Colonic mucosa (tissue), 4 donors: ENCODE measurements around the gene MED16. TPM values are rescaled to one million over a fixed set of nuclear protein-coding genes. Genes with fewer than 3 reads are reported as not detected.
A peak's percentile ranks its signal among the peaks of the same experiment; 100 is the strongest.

Experiments
- DNase-seq: peaks from one replicate; pipeline ENCODE4 v3.0.0-alpha.2; 2020
- H3K27ac ChIP-seq: fragments of 200-600 bp; one replicate; pipeline ENCODE4 v1.8.0; 2021
- H3K27me3 ChIP-seq: fragments of 200-600 bp; one replicate; pipeline ENCODE4 v1.8.0; 2021
- H3K36me3 ChIP-seq: fragments of 200-600 bp; one replicate; pipeline ENCODE4 v1.8.0; 2021
- H3K4me1 ChIP-seq: fragments of 200-600 bp; one replicate; pipeline ENCODE4 v1.8.0; 2021; ENCODE audit warnings: mild to moderate bottlenecking
- H3K4me3 ChIP-seq: fragments of 200-600 bp; one replicate; pipeline ENCODE4 v1.8.0; 2021
- H3K9ac ChIP-seq, 2 donors: one replicate each; pipeline ENCODE4 v1.7.0; 2013; ENCODE audit warnings: control low read depth in 2 of 2, low read depth in 2 of 2, low read length in 2 of 2
- H3K9me3 ChIP-seq: fragments of 200-600 bp; one replicate; pipeline ENCODE4 v1.8.0; 2021
- intact Hi-C: fragments of 100-400 bp; cut with DNase I; formaldehyde crosslinking; loops from one replicate; pipeline ENCODE4 v1.14.1; 2022
- total RNA-seq, 2 donors: library from RNA; stranded (reverse); fragmentation: NEBNext Ultra II Directional in 1 of 2; extraction: Animal tissue kit (Norgen Biotek cat#: 25700) in 1 of 2; gene quantifications; one replicate each; pipeline ENCODE4 v1.2.1, GENCODE V29; 2021
- TF ChIP-seq, protein P1 (sequence below): fragments of 200-600 bp; IDR thresholded peaks from one replicate; pipeline ENCODE4 v1.8.0; 2022; ENCODE audit warnings: antibody characterized with exemption, mild to moderate bottlenecking
- donor health status: healthy.
- donor health status: DM: no; HTN: no; CAD: no.
- donor health status: DM: no; HTN: no; CAD: no.

Gene MED16
- total RNA-seq, 2 donors from 2014 or later, result 73.3 to 83.2 TPM

DNA sequence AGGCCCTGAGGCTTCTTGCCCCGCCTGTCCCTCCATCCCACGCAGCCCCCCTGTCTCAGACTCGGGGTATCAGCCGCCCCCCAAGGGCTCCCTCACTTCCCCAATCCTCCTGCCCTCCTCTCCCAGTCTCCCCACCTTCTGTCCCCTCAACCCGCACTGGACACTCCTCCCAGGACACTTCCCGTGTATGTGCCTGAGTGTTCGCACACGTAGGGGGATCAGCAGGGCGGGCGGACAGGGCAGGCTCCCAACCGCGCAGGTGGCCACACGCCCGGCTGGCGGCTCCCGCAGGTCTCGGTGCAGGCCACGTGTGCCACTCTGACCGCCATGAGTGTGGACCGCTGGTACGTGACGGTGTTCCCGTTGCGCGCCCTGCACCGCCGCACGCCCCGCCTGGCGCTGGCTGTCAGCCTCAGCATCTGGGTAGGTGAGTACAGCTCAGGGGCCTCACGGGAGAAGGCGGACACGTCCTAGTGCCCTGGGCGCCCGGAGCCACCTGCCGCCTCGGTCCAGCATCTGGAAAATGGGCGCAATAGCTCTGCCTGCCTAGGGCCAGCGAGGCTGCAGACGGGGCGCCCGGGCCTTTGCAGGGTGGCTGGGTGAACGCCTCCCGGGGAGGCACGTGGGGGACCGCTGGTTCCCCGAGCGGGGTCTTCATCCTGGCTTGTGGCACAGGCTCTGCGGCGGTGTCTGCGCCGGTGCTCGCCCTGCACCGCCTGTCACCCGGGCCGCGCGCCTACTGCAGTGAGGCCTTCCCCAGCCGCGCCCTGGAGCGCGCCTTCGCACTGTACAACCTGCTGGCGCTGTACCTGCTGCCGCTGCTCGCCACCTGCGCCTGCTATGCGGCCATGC is 26.4 kb upstream of the MED16 start:
- H3K36me3 ChIP-seq, result no peaks in the 10 kb centered on the region
- peak overlapping the region; percentile 19 for H3K4me3 ChIP-seq
- TF ChIP-seq, protein P1, sequence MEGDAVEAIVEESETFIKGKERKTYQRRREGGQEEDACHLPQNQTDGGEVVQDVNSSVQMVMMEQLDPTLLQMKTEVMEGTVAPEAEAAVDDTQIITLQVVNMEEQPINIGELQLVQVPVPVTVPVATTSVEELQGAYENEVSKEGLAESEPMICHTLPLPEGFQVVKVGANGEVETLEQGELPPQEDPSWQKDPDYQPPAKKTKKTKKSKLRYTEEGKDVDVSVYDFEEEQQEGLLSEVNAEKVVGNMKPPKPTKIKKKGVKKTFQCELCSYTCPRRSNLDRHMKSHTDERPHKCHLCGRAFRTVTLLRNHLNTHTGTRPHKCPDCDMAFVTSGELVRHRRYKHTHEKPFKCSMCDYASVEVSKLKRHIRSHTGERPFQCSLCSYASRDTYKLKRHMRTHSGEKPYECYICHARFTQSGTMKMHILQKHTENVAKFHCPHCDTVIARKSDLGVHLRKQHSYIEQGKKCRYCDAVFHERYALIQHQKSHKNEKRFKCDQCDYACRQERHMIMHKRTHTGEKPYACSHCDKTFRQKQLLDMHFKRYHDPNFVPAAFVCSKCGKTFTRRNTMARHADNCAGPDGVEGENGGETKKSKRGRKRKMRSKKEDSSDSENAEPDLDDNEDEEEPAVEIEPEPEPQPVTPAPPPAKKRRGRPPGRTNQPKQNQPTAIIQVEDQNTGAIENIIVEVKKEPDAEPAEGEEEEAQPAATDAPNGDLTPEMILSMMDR, result no peak
- DNase-seq, result no peak
- intact Hi-C loops, result loop anchor here (2.0 to 5.0 kb wide), 3 partner anchors 52 to 149 kb away; no protein-coding TSS in a partner anchor
- no peaks in the 10 kb centered on the region for H3K9me3 ChIP-seq
- H3K27me3 ChIP-seq, result peaks cover 43% of the 10 kb centered on the region
- H3K9ac ChIP-seq, result peak overlapping the region in 1 of 2 donors; percentile 2
- peaks cover 25% of the 10 kb centered on the region for H3K4me1 ChIP-seq
- H3K27ac ChIP-seq, result no peak overlapping the region

DNA sequence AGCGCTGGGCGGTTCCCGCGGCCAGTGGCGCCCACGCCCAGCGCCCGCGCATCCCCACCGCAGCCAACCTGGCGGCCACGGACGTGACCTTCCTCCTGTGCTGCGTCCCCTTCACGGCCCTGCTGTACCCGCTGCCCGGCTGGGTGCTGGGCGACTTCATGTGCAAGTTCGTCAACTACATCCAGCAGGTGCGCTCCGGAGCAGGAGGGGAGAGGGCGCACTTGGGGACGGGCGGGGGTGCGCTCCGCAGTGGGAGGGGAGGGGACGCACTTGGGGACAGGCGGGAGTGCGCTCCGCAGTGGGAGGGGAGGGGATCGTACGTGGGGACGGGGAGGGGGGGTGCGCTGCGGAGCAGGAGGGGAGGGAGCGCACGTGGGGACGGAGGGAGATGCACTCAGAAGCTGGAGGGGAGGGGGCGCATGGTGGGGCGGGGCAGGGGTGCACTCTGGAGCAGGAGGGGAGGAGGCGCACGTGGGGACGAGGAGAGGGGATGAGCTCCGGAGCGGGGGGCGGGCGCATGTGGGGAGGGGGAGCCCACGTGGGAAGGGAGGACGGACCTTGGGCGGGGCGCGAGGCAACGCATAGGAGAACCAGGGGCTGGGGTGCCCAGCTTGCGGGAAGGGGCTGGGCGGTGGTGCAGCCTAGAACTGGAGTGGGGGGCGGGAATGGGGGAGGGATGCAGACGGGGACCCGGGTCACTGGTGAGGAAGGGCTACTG is 25.7 kb upstream of the MED16 start:
- H3K36me3 ChIP-seq, result no peaks in the 10 kb centered on the region
- H3K4me1 ChIP-seq, result peaks cover 27% of the 10 kb centered on the region
- no peak for DNase-seq
- no peak overlapping the region for H3K27ac ChIP-seq
- H3K9me3 ChIP-seq, result no peaks in the 10 kb centered on the region
- H3K9ac ChIP-seq, result no peak overlapping the region
- intact Hi-C loops, result loop anchor here (5.0 kb wide), 1 partner anchor 51 kb away; no protein-coding TSS in a partner anchor
- TF ChIP-seq, protein P1, result no peak
- no peak overlapping the region for H3K4me3 ChIP-seq
- H3K27me3 ChIP-seq, result peaks cover 43% of the 10 kb centered on the region

DNA sequence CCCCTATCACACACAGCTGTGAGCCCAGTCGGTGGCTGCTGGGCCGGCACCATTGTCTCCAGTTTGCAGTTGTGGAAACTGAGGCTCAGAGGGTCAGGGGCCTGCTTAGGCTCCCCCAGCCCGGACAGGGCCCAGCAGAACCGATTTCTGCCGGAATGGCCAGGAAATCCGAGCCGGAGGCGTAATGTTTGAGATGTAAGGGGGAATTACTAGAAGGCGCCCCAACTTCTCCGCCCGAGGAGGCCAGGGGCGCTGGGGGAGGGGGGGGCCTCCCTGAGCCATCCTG is 25.1 kb upstream of the MED16 start:
- peaks cover 43% of the 10 kb centered on the region for H3K27me3 ChIP-seq
- no peaks in the 10 kb centered on the region for H3K9me3 ChIP-seq
- intact Hi-C loops, result loop anchor here (5.0 kb wide), 1 partner anchor 51 kb away; no protein-coding TSS in a partner anchor
- no peak overlapping the region for H3K27ac ChIP-seq
- no peak overlapping the region for H3K4me3 ChIP-seq
- no peak for DNase-seq
- H3K36me3 ChIP-seq, result no peaks in the 10 kb centered on the region
- TF ChIP-seq, protein P1, result no peak
- H3K4me1 ChIP-seq, result peaks cover 28% of the 10 kb centered on the region
- no peak overlapping the region for H3K9ac ChIP-seq

DNA sequence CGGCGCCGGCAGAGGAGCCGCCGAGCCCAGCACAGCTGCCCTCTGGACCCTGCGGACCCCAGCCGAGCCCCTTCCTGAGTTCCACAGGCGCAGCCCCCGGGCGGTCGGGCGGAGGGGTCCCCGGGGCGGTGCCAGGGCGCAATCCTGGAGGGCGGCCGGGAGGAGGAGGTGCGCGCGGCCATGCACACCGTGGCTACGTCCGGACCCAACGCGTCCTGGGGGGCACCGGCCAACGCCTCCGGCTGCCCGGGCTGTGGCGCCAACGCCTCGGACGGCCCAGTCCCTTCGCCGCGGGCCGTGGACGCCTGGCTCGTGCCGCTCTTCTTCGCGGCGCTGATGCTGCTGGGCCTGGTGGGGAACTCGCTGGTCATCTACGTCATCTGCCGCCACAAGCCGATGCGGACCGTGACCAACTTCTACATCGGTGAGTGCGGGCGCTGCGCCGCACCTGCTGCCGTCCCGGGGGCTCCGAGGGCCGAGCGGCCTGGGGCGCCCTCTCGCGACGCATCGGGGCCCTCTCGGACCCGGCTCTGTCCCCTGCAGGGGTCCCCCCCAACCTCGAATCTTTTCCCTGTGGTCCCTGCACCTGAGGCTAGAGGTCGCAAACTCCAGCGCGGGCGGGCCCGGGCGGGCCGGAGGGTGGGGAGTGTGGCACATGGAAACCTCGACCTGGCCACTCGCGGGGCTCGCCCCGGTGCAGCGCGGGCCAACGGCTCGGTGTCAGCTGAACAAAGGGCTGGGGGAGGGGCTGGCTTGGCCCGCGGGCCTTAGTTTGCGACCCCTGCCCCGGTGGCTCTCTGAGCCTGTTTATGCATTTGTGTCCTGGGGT is 24.6 kb upstream of the MED16 start, which contains the start of gene KISS1R:
Gene KISS1R (plus strand): TSS at position 11 of the 829 bp plus-strand sequence. CDS start 170 bp downstream, at position 181.
- Histone ChIP-seq H3K4me3 (peak within 1 kb of the TSS; percentile 38), H3K36me3 (no peaks in the 10 kb centered on the region), H3K9ac (peak within 1 kb of the TSS in 1 of 2 donors; percentile 35), H3K27me3 (peaks cover 43% of the 10 kb centered on the region), H3K9me3 (no peaks in the 10 kb centered on the region), H3K4me1 (peaks cover 28% of the 10 kb centered on the region), H3K27ac (no peak within 1 kb of the TSS)
- TF ChIP-seq, protein P1, result peak; percentile 59
- DNase-seq, result no peak
- intact Hi-C loops, result loop anchor here (5.0 kb wide), 1 partner anchor 50 kb away; no protein-coding TSS in a partner anchor
